ENCODE data around the gene CCDC175.

GRCh38 chr14:59510001-59510400 is 66.6 kb downstream of the CCDC175 start:
- TF ChIP-seq CTCF (IDR thresholded peaks at IDR 0.05; ENCODE audit: insufficient read depth, low read length, poor library complexity, severe bottlenecking): no peak
- TF ChIP-seq EZH2phosphoT487 (conservative IDR thresholded peaks at IDR 0.05; ENCODE audit: low read length): no peak
